Mononuclear cell (primary cell): Measurements from ENCODE around the gene DRAM2. TPM values are rescaled to one million over a fixed set of nuclear protein-coding genes. Genes with fewer than 3 reads are reported as not detected.
A peak's percentile ranks its signal among the peaks of the same experiment; 100 is the strongest.

Source experiments
- H3K27me3 ChIP-seq: 2 replicates; pipeline ENCODE4 v1.6.0; 2011; ENCODE audit warnings: low read length, control low read depth; ENCODE audit not compliant: insufficient read depth
- H3K4me1 ChIP-seq: 2 replicates; pipeline ENCODE4 v1.5.1; 2011; ENCODE audit warnings: mild to moderate bottlenecking, low read length, control low read depth; ENCODE audit not compliant: insufficient read depth
- H3K4me3 ChIP-seq: 2 replicates; pipeline ENCODE4 v1.5.1; 2011; ENCODE audit warnings: mild to moderate bottlenecking, low read length, moderate library complexity
- H3K9me3 ChIP-seq: 2 replicates; pipeline ENCODE4 v1.5.1; 2011; ENCODE audit warnings: low read depth, mild to moderate bottlenecking, control low read depth, low read length
- total RNA-seq: library from RNA; depleted of rRNA; stranded (reverse); fragments of >200 nt; gene quantifications from one replicate; pipeline ENCODE4 v1.2.3, GENCODE V29; 2012

DRAM2 gene
- 89.8 TPM for total RNA-seq

DNA sequence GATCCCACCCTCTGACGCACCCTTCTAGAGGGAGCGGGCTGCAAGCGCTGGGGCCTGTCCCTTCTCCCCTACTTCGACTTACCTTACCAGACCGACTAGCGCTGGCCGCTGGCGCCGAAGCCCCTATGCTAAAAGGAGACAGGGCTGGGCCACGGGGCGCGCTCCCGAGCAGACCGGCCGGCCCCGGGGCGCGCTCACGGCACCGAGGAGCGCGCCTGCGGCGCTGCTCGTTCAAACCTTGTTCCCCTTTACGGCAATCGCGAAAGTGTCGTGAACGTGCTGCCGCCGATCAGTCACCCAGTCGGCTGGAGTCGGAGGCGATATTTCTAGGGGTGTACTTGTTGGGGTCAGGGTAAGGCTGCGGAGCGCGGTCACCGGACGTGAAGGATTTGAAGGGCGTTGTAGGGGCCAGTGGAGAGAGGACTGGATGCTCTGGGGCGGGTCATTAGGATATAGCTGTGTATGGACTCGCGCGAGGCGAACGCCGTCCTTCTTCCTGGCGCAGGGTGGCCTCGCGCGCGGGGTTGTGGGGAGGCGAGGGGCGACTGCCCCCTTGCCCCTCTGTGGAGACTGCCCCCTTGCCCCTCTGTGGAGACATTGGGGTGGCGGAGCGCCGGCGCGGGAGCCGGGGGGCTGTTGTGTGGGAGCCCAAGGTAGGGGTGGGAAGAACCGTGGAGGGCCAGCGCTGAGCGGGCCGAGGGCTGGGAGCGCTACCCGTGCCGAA, at the start of gene DRAM2, which contains the start of gene CEPT1:
TSS of gene DRAM2 (minus strand) at position 138 of the 724 bp plus-strand sequence. CDS start 8,539 bp downstream, outside the sequence.
TSS of gene CEPT1 (plus strand) at position 268 of the 724 bp plus-strand sequence. CDS start 7,492 bp downstream, outside the sequence.
- peak within 1 kb of the TSS; percentile 89 for H3K4me3 ChIP-seq
- no peaks in the 10 kb centered on the region for H3K9me3 ChIP-seq
- H3K27me3 ChIP-seq, result no peaks in the 10 kb centered on the region
- peaks cover 50% of the 10 kb centered on the region for H3K4me1 ChIP-seq

DNA sequence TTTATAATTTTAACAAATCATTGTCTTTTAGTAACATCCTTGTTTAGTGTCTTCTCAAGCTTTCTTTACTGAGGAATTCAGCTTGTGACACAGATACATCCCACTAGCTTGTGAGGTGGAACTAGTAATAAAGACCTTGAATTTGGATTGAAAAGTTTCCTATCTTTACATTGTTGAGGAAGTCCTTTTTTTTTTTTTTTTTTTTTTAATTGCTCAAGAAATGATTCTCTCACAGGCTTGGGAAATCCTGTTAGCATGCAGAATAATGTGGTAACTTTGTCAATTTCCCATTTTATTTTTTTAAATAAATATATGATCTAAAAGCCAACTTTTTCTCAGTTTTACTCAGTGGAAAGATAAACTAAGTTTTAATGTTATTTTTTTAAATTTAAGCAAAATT, 44.8 kb upstream of the DRAM2 start:
- Histone ChIP-seq H3K4me1 (peaks cover 57% of the 10 kb centered on the region), H3K4me3 (no peak overlapping the region), H3K9me3 (no peaks in the 10 kb centered on the region)

DNA sequence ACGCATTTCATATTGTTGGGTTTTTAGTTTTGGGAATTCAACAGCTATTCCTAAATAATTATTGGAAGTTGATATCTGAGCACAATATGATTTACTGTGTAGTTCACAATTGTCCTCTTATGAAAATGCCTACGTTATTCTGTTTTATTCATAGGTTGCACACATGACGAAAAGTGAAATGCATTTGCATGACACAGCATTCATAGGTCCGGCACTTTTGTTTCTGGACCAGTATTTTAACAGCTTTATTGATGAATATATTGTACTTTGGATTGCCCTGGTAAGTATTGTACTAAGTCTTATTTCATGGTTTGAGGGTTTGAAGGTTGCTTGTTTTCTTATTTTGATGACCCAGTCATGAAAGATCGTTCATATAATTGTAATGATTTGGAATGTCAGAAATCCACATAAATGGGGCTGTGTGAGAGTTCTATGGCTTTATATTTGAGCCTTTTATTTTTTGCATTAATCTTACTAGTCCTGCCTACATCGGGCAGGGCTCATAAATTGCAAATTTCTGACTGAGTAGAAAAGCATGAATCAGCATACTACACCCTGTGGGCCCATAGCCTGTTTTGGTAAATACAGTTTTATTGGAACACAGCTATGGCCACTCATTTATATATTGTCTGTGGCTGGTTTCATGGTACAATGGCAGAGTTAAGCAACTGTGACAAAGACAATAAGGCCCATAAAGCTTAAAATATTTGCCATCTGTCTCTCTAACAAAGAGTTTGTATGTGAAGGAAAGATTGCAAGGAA, 43.6 kb upstream of the DRAM2 start:
- Histone ChIP-seq H3K4me1 (peaks cover 46% of the 10 kb centered on the region), H3K9me3 (no peaks in the 10 kb centered on the region), H3K27me3 (no peaks in the 10 kb centered on the region), H3K4me3 (no peak overlapping the region)

More for the DNA sequence above, 44.8 kb upstream of the DRAM2 start:
- H3K27me3 ChIP-seq, result no peaks in the 10 kb centered on the region

DNA sequence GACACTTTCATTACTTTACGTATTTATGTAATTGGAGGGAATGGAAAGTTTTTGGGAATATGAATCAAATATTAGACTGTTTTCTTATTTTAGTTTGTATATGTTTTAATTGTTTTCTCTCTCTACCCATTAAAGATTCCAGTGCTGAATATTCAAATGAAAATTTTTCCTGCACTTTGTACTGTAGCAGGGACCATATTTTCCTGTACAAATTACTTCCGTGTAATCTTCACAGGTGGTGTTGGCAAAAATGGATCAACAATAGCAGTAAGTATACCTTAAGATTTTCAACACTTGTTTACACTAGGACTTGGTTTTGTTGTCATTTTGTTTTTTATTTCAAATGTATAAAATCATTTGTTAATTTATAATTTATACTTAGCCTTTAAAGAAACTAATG, 42.2 kb upstream of the DRAM2 start:
- no peaks in the 10 kb centered on the region for H3K9me3 ChIP-seq
- H3K4me1 ChIP-seq, result peaks cover 34% of the 10 kb centered on the region
- no peak overlapping the region for H3K4me3 ChIP-seq
- H3K27me3 ChIP-seq, result no peaks in the 10 kb centered on the region

DNA sequence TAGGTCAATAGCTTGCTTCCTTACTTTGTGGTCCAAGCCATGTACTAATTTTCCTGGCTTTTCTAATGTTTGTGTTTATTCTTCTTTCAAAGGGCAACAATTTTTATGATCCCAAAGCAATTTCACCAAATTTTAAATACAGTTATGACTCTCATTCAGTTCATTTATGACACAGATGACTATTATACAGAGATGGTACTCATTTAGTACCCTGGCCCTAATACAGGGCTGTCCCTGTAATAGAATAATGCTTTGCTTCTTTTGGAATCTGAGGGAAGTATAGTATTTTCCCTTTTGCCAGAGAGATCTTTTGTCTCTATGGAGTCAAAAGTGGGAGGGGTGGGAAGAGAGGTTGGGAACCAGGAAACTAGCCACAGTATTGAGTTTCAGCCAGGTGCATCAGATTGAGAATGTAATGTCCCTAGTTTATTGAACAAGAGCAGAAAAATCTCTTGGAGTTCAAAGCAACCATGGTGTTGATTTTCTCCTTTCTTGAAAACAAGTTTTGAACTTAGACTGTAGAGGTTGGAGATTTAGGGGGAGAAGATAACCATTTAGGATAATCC, 40.2 kb upstream of the DRAM2 start:
- no peaks in the 10 kb centered on the region for H3K9me3 ChIP-seq
- no peak overlapping the region for H3K4me3 ChIP-seq
- no peaks in the 10 kb centered on the region for H3K27me3 ChIP-seq
- peaks cover 14% of the 10 kb centered on the region for H3K4me1 ChIP-seq

DNA sequence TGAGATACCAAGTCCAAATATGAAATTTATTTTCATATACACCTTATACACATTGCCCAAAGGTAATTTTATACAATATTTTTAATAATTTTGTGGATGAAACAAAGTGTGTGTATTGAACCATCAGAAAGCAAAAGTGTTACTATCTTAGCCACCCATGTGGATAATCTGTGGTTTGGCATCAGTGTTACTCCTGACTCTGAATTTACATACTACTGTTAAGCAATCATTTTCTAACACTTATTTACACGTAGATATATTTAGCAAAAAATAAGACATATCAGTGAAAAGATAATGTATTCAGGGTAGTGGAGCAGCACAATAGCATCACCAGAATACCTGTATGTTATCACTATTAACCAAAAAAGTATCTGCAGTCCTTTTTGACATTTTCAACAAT, 36.8 kb upstream of the DRAM2 start:
- H3K27me3 ChIP-seq, result no peaks in the 10 kb centered on the region
- H3K4me3 ChIP-seq, result no peak overlapping the region
- H3K9me3 ChIP-seq, result no peaks in the 10 kb centered on the region
- no peaks in the 10 kb centered on the region for H3K4me1 ChIP-seq

DNA sequence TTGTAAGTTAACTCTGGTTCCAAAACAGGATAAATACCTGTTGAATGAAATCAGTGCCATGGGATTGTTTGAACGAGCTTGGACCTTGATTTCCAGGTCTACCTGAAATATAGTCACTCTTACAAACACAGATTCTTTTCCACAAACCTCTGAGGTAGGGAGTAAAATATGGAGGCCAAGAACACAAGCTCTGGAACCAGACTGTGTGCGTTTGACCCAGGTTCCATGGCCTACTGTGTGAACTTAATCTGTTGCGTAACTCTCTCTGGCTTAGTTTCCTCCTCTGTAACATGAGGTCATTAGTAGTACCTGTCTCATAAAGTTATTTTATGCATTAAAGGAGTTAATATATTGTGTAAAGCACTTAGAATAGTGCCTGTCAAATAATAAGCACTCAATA, 35.5 kb upstream of the DRAM2 start:
- no peaks in the 10 kb centered on the region for H3K9me3 ChIP-seq
- H3K4me1 ChIP-seq, result no peaks in the 10 kb centered on the region
- no peak overlapping the region for H3K4me3 ChIP-seq
- no peaks in the 10 kb centered on the region for H3K27me3 ChIP-seq

DNA sequence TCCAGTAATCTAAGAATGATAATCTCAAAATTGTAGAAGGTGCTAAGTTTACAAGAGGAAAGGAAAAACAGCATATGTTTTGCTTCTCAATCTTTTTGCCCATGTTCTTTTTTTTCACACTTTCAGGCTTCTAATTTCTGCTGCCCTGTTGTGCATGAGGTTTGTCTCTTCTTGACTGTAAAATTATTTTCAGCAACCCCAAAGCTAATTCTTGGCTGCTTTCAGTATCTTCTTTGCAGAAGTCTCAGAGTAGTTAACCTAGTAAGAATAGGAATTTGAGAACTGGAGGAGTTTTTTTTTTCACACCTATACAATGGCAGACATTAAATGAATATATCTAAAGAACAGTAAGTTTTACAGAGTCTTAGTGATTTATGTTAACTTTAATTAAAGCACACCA, 34.2 kb upstream of the DRAM2 start:
- Histone ChIP-seq H3K27me3 (no peaks in the 10 kb centered on the region), H3K9me3 (no peaks in the 10 kb centered on the region), H3K4me1 (no peaks in the 10 kb centered on the region), H3K4me3 (no peak overlapping the region)

DNA sequence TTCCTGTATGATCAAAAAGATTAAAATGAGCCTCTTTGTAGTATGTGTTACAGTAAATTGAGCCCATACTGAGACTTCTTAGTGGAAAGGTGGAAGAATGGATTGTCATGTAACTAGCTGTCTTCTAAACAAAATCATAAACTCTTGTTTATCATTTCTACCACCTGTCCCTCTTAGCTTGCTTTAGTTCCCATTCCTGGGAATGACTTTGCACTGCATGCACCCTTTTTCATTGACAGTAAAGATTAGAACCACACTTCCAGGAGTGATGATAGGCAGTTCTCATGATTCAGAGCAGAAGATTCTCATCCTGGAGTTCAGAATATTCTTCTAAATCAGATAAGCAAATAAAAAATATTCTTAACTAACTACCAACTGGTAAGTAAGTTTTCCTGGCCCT, 32.6 kb upstream of the DRAM2 start:
- Histone ChIP-seq H3K27me3 (no peaks in the 10 kb centered on the region), H3K9me3 (no peaks in the 10 kb centered on the region), H3K4me1 (no peaks in the 10 kb centered on the region), H3K4me3 (no peak overlapping the region)

DNA sequence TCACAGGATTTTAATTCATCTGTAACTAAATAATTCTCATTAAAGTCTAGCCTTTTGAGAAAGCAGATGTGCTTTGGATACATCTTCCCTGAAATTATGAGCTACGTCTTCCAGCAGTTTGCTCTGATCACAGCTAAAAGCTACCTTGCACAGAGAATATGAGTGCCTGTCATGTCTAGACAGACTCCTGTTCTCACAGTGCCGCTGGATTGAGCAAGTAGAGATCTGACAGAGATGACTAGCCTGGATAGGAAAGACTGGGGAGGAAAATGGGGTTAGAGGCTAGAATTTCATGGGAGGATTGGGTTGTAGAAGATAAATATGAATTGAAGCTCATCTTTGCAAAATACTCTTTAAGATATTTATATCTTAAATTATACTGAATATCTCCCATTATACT, 24.3 kb upstream of the DRAM2 start:
- Histone ChIP-seq H3K4me3 (no peak overlapping the region), H3K9me3 (no peaks in the 10 kb centered on the region), H3K27me3 (no peaks in the 10 kb centered on the region), H3K4me1 (no peaks in the 10 kb centered on the region)

DNA sequence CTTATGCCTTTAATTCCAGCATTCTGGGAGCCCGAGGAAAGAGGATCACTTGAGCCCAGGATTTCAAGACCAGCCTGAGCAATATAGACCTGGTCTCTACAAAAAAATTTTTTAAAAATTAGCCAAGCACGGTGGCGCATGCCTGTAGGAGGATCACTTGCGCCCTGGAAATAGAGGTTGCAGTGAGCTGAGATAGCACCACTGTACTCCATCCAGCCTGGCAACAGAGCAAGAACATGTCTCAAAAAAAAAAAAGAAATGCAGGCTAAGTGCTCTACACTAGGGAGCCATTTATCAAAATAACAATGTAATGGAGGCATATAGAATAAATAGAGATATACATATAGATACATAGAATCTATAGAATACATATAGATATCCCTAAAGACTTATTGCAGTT, 23.5 kb upstream of the DRAM2 start:
- no peaks in the 10 kb centered on the region for H3K9me3 ChIP-seq
- no peaks in the 10 kb centered on the region for H3K4me1 ChIP-seq
- no peaks in the 10 kb centered on the region for H3K27me3 ChIP-seq
- H3K4me3 ChIP-seq, result no peak overlapping the region

DNA sequence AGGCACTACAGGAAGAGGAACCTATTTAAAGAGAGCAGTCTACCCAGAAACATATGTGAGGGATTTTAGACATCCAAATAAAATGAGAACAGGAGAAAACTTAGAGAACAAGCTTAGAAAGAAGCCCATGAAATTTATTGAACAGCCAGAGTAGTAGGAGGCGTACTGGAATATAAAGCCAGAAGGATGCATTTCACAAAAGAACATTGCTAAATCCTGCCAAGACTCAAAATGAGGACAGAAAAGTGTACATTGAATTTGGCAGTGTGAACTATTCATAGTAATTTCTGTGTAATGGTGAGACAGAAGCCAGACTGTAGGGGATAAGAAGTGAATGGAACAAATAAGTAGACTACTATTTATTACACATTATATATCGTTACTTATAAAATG, 22.6 kb upstream of the DRAM2 start:
- no peaks in the 10 kb centered on the region for H3K4me1 ChIP-seq
- no peaks in the 10 kb centered on the region for H3K9me3 ChIP-seq
- no peaks in the 10 kb centered on the region for H3K27me3 ChIP-seq
- H3K4me3 ChIP-seq, result no peak overlapping the region

DNA sequence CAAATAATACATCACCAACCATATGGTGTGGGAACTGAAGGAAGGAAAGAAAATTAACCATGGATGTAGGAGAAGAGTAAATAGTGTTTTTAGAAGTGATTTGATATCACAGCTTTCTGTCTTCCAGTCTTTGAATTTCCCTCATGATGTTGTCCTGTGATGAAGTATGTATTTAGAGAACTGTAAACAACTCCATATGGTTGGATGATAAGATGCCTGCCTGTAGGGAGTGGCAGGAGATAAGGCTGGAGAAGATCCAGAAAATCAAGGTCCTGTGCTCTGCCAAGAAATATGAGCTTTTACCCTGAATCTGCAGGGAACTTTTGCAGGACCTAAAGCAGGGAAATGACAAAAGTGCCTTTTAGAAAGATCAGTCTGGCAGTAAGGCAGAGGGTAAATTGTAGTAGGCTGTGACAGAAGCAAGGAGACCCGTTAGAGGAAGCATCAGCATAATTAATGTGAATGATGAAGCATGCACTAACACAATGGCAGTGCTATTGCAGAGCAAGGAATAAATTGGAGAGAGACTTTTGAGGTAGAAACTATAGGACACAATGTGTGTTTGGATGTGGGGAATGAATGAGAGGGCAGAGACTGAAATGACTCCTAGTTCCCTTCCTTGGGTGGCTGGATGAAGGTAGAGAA, 22.1 kb upstream of the DRAM2 start:
- Histone ChIP-seq H3K9me3 (no peaks in the 10 kb centered on the region), H3K4me1 (no peaks in the 10 kb centered on the region), H3K27me3 (no peaks in the 10 kb centered on the region), H3K4me3 (no peak overlapping the region)

DNA sequence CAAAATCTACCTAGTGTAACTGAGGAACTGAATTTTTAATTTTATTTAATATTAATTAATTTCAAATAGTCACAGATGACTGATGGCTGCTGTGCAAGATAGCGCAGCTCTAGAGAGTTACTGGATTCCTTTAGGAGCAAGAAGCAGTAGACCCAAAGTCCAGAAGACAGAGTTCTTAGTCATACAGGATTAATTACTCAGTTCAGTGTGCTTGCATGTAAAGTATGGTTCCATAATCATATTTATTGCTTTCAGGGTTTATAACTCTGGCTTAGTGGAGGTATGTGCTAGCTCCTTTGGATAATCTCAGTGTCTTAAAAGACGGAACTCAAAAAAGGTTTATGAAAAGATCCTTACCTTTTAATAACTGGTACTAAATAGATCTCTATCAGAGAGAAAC, 17.5 kb upstream of the DRAM2 start:
- no peaks in the 10 kb centered on the region for H3K9me3 ChIP-seq
- H3K27me3 ChIP-seq, result no peaks in the 10 kb centered on the region
- H3K4me3 ChIP-seq, result no peak overlapping the region

More for the DNA sequence above, 17.5 kb upstream of the DRAM2 start:
- H3K4me1 ChIP-seq, result peaks cover 13% of the 10 kb centered on the region
